H1 (cell line): ENCODE data around the gene TATDN2. TPM values are rescaled to one million over a fixed set of nuclear protein-coding genes. Genes with fewer than 3 reads are reported as not detected.

ENCODE experiments used
- CTCF ChIA-PET: fragments of 300-600 bp; sonication (Branson Sonifier 250); formaldehyde crosslinking; loops from one replicate; lab custom pipeline; 2021; ENCODE audit not compliant: partially characterized antibody; lab: Charles Lee
- POLR2A ChIA-PET: fragments of 300-600 bp; sonication (Branson Sonifier 250); formaldehyde crosslinking; loops from one replicate; lab custom pipeline; 2021; ENCODE audit warnings: inconsistent platforms; ENCODE audit not compliant: partially characterized antibody; lab: Charles Lee
- DNase-seq, 2 experiments: peaks; one replicate each; pipeline versions ENCODE4 v3.0.0 to v3.0.0-alpha.2; 2010 to 2022; ENCODE audit warnings: low spot score in 2 of 2, low read depth in 1 of 2, mixed read lengths in 1 of 2
- FAIRE-seq: peaks from 2 replicates; lab custom pipeline; 2011; peaks lifted over from hg19 to GRCh38; lab: Jason Lieb, UNC
- H2AFZ ChIP-seq: 2 replicates; pipeline ENCODE4 v1.8.1; 2012; ENCODE audit warnings: low read length, inconsistent platforms
- H2AK5ac ChIP-seq: 2 replicates; pipeline ENCODE4 v1.6.1; 2013; ENCODE audit warnings: low read depth, low read length
- H2BK120ac ChIP-seq: replicated peaks from 2 replicates; pipeline ENCODE3; 2013; ENCODE audit warnings: low read depth, low read length, inconsistent platforms
- H2BK12ac ChIP-seq: 2 replicates; pipeline ENCODE4 v1.6.1; 2013; ENCODE audit warnings: low read depth, low read length
- H2BK15ac ChIP-seq: 2 replicates; pipeline ENCODE4 v1.6.1; 2013; ENCODE audit warnings: low read length
- H2BK20ac ChIP-seq: 2 replicates; pipeline ENCODE4 v1.6.1; 2013; ENCODE audit warnings: low read length
- H2BK5ac ChIP-seq: 2 replicates; pipeline ENCODE4 v1.6.1; 2013; ENCODE audit warnings: low read depth, low read length
- H3K14ac ChIP-seq: 2 replicates; pipeline ENCODE4 v1.6.1; 2013; ENCODE audit warnings: inconsistent platforms; ENCODE audit not compliant: insufficient read length
- H3K18ac ChIP-seq: 2 replicates; pipeline ENCODE4 v1.6.1; 2013; ENCODE audit warnings: low read length; ENCODE audit errors: extremely low read depth
- H3K23ac ChIP-seq: 2 replicates; pipeline ENCODE4 v1.6.1; 2013; ENCODE audit warnings: inconsistent platforms; ENCODE audit not compliant: insufficient read length
- H3K23me2 ChIP-seq: 2 replicates; pipeline ENCODE4 v1.6.1; 2013; ENCODE audit warnings: low read depth, low read length
- H3K27ac ChIP-seq: 2 replicates; pipeline ENCODE4 v1.6.1; 2011; ENCODE audit warnings: low read depth, low read length, inconsistent platforms
- H3K27me3 ChIP-seq, 4 experiments: replicated peaks in 1 of 4; 1 replicate in 1 of 4; 2 replicates in 3 of 4; pipeline versions ENCODE4 v1.6.1 to v1.8.1; 2011 to 2013; ENCODE audit warnings: low read length in 3 of 4, mild to moderate bottlenecking in 3 of 4, inconsistent platforms in 2 of 4, mixed read lengths in 2 of 4, moderate library complexity in 1 of 4; ENCODE audit not compliant: control insufficient read depth in 3 of 4, insufficient read depth in 3 of 4; ENCODE audit errors: extremely low read depth in 1 of 4
- H3K36me3 ChIP-seq, 4 experiments: 2 replicates each; pipeline versions ENCODE4 v1.6.1 to v1.8.1; 2011 to 2013; ENCODE audit warnings: mild to moderate bottlenecking in 4 of 4, low read length in 3 of 4, moderate library complexity in 2 of 4, control low read depth in 1 of 4, inconsistent platforms in 1 of 4; ENCODE audit not compliant: insufficient read depth in 4 of 4, control insufficient read depth in 2 of 4
- H3K4ac ChIP-seq: replicated peaks from 2 replicates; pipeline ENCODE3; 2013; ENCODE audit warnings: low read length, low read depth, mixed read lengths, inconsistent platforms; ENCODE audit not compliant: insufficient read length
- H3K4me1 ChIP-seq, 4 experiments: replicated peaks in 1 of 4; 1 replicate in 1 of 4; 2 replicates in 3 of 4; pipeline versions ENCODE4 v1.6.1 to v1.8.1; 2011 to 2013; ENCODE audit warnings: low read length in 3 of 4, inconsistent platforms in 2 of 4, mixed read lengths in 1 of 4; ENCODE audit not compliant: insufficient read depth in 4 of 4, control insufficient read depth in 3 of 4
- H3K4me2 ChIP-seq, 2 experiments: 2 replicates each; pipeline versions ENCODE4 v1.6.1 to v1.8.1; 2011 to 2013; ENCODE audit warnings: low read depth in 2 of 2, low read length in 2 of 2, control low read depth in 1 of 2, inconsistent platforms in 1 of 2, mild to moderate bottlenecking in 1 of 2; ENCODE audit not compliant: insufficient read depth in 1 of 2
- H3K4me3 ChIP-seq, 4 experiments: fragments of 200-600, 300-600 bp in 1 of 4; sonication (generic), shearing (Covaris generic), sonication (Bioruptor Twin) in 1 of 4; 2 replicates each; pipeline versions ENCODE4 v1.5.1 to v1.8.1; 2011 to 2016; ENCODE audit warnings: low read length in 4 of 4, low read depth in 3 of 4, control low read depth in 2 of 4, inconsistent platforms in 2 of 4, mild to moderate bottlenecking in 2 of 4, mixed read lengths in 1 of 4, moderate library complexity in 1 of 4; ENCODE audit not compliant: insufficient read depth in 2 of 4; ENCODE audit errors: extremely low read depth in 1 of 4
- H3K56ac ChIP-seq: replicated peaks from 2 replicates; pipeline ENCODE3; 2013; ENCODE audit warnings: low read depth, mild to moderate bottlenecking, mixed read lengths, low read length, inconsistent platforms; ENCODE audit not compliant: insufficient read length
- H3K79me1 ChIP-seq: 2 replicates; pipeline ENCODE4 v1.6.1; 2013; ENCODE audit warnings: low read depth, low read length, control low read depth
- H3K79me2 ChIP-seq, 2 experiments: 2 replicates each; pipeline versions ENCODE4 v1.6.1 to v1.8.1; 2012 to 2013; ENCODE audit warnings: low read length in 2 of 2, mild to moderate bottlenecking in 2 of 2, inconsistent platforms in 1 of 2; ENCODE audit not compliant: insufficient read depth in 2 of 2, control insufficient read depth in 1 of 2
- H3K9ac ChIP-seq, 4 experiments: replicated peaks in 1 of 4; 1 replicate in 1 of 4; 2 replicates in 3 of 4; pipeline versions ENCODE4 v1.6.1 to v1.8.1; 2011 to 2013; ENCODE audit warnings: low read depth in 3 of 4, low read length in 3 of 4, control low read depth in 2 of 4, mild to moderate bottlenecking in 2 of 4, moderate library complexity in 2 of 4, inconsistent platforms in 1 of 4; ENCODE audit errors: extremely low read depth in 1 of 4
- H3K9me3 ChIP-seq, 2 experiments: 2 replicates each; pipeline versions ENCODE4 v1.6.1 to v1.8.1; 2012 to 2013; ENCODE audit warnings: mild to moderate bottlenecking in 2 of 2, moderate library complexity in 2 of 2, control low read depth in 1 of 2, inconsistent platforms in 1 of 2, low read depth in 1 of 2, low read length in 1 of 2, mixed read lengths in 1 of 2; ENCODE audit not compliant: insufficient read depth in 2 of 2
- H4K20me1 ChIP-seq, 2 experiments: replicated peaks in 1 of 2; 2 replicates each; pipeline versions ENCODE3 to v1.8.1; 2011 to 2013; ENCODE audit warnings: inconsistent platforms in 2 of 2, low read length in 2 of 2, mild to moderate bottlenecking in 1 of 2; ENCODE audit not compliant: insufficient read depth in 2 of 2, control insufficient read depth in 1 of 2
- H4K5ac ChIP-seq: 2 replicates; pipeline ENCODE4 v1.6.1; 2013; ENCODE audit warnings: low read length, low read depth, mixed read lengths, inconsistent platforms; ENCODE audit not compliant: insufficient read length
- H4K8ac ChIP-seq: 2 replicates; pipeline ENCODE4 v1.8.0; 2013; ENCODE audit warnings: mild to moderate bottlenecking, moderate library complexity, low read length, inconsistent platforms; ENCODE audit not compliant: insufficient read depth; ENCODE audit errors: extremely low read depth
- H4K91ac ChIP-seq: replicated peaks from 2 replicates; pipeline ENCODE3; 2013; ENCODE audit warnings: low read length, mixed read lengths, inconsistent platforms; ENCODE audit not compliant: insufficient read length
- HDAC2 ChIP-seq, 2 experiments: fragments of 300-600 bp in 1 of 2; sonication (generic) in 1 of 2; IDR thresholded peaks; 2 replicates each; pipeline ENCODE4 v1.6.1; 2011 to 2012; ENCODE audit warnings: low read depth in 2 of 2, low read length in 2 of 2, mild to moderate bottlenecking in 2 of 2, moderate library complexity in 2 of 2, borderline replicate concordance in 1 of 2, inconsistent platforms in 1 of 2
- RAD21 ChIP-seq, 2 experiments: IDR thresholded peaks in 1 of 2; conservative IDR thresholded peaks in 1 of 2; 2 replicates each; pipeline ENCODE4 v1.6.1; 2011; ENCODE audit warnings: low read depth in 2 of 2, low read length in 2 of 2, improper control_type of control experiment in 1 of 2, inconsistent platforms in 1 of 2, mild to moderate bottlenecking in 1 of 2, moderate library complexity in 1 of 2
- SIN3A ChIP-seq, 2 experiments: IDR thresholded peaks in 1 of 2; conservative IDR thresholded peaks in 1 of 2; 2 replicates each; pipeline ENCODE4 v1.6.1; 2011 to 2012; ENCODE audit warnings: low read length in 2 of 2, improper control_type of control experiment in 1 of 2, low read depth in 1 of 2, mild to moderate bottlenecking in 1 of 2
- WGBS, 2 experiments: shearing (Covaris generic) in 1 of 2; methylation state at CpG; one replicate each; pipeline versions ENCODE4 v1.1.6 to v1.1.7; 2013 to 2015; ENCODE audit warnings: low lambda C conversion rate in 2 of 2, mixed read lengths in 2 of 2, inconsistent platforms in 1 of 2, low coverage in 1 of 2, missing lambda C conversion rate in 1 of 2; ENCODE audit not compliant: insufficient replicate concordance in 2 of 2, insufficient coverage in 1 of 2, insufficient read length in 1 of 2; ENCODE audit errors: extremely low coverage in 1 of 2, missing lambda C conversion rate in 1 of 2; 5-methylcytosine and 5-hydroxymethylcytosine counted together
- polyA plus RNA-seq, 7 experiments: library from polyadenylated mRNA; depleted of rRNA in 3 of 7; stranded (reverse) in 5 of 7; unstranded in 2 of 7; fragments of >200 nt in 5 of 7; fragments of 200-250 nt in 2 of 7; gene quantifications; 1 replicate in 5 of 7; 2 replicates in 1 of 7; 4 replicates in 1 of 7; pipeline versions ENCODE4 v1.2.1 to v1.2.3, GENCODE V29; 2011 to 2013; ENCODE audit warnings: missing spikeins in 2 of 7, mixed read lengths in 2 of 7
- total RNA-seq: library from RNA; stranded (reverse); fragmentation: NEBNext Ultra II Directional; extraction: Animal tissue kit (Norgen Biotek cat#: 25700); gene quantifications from 2 replicates; pipeline ENCODE4 v1.2.1, GENCODE V29; 2021
- TF ChIP-seq, protein P1 (sequence below), 3 experiments: IDR thresholded peaks; 1 replicate in 2 of 3; 2 replicates in 1 of 3; pipeline versions ENCODE4 v1.5.1 to v1.6.1; 2011; ENCODE audit warnings: low read length in 3 of 3, mild to moderate bottlenecking in 3 of 3, inconsistent platforms in 2 of 3, low read depth in 1 of 3, moderate library complexity in 1 of 3; ENCODE audit not compliant: insufficient read depth in 1 of 3; ENCODE audit errors: control extremely low read depth in 1 of 3

Gene TATDN2
- total and polyA plus RNA-seq, 2 of the 8 experiments (the other 6 are each of a cell fraction or from before 2014, with no cell fraction given): 12.1 to 34.8 TPM

DNA sequence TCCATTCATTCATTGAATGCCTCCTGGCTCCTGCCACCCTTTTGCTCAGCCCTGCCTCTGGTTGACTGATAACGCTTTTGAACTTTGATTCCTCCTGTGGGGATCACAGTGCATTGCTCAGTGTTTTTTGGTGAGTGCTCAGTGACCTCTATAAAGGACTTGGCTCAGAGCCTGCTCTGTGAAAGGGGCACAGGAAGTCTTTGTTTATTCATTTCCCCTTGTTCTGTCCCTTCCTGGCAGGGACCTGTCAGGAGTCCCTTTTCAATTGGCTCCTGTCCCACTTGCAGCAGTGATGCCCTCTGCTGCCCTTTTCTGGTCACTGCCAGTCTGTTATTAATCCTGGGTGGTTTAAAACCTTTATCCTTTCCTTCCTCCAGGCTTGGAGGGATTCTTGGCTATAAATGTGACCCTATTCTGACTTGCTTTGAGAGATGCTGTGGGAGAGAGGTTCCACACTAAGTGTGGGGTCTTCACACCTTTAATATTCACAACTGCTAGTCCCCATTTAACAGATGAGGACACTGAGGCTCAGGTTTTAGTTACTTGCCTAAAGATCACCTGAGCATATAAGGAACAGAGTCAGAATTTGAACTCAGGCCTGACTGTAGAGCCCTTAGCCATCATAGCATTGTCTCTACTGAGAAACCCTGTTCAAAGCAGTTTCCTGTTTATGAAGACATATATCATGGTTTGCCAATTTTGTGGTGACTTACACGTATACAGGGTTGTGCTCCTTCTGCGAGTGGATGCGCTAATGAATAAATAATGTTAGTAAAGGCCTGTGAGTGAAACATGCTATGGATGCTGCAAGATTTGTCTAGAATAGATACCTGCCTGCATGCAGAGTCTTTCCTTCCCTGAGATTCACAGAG, 23.2 kb upstream of the TATDN2 start:
- Histone ChIP-seq H2BK12ac (peak overlapping the region; percentile 78; the same call in 1 of the 2 replicates), H4K5ac (no peak overlapping the region), H2BK5ac (0 out of 2 replicates have a peak overlapping the region, but pooled peaks have one; percentile 1), H2AK5ac (no peak overlapping the region), H3K4ac (no peak overlapping the region), H3K4me1 (peaks cover 2 to 15% (median 8%) of the 10 kb centered on the region in 4 experiments)
- DNase-seq: peak; percentile 41 to 72
- TF ChIP-seq RAD21 (IDR thresholded peaks at IDR 0.05 in 1 of 2, conservative IDR thresholded peaks at IDR 0.05 in 1 of 2; ENCODE audit: low read depth in 2 of 2, low read length in 2 of 2) (peak; percentile 84 to 89), SIN3A (conservative IDR thresholded peaks at IDR 0.05 in 1 of 2, IDR thresholded peaks at IDR 0.05 in 1 of 2; ENCODE audit: low read depth in 1 of 2, low read length in 2 of 2) (peak; percentile 26 to 79; a peak in 2 of 4 replicates), HDAC2 (IDR thresholded peaks at IDR 0.05; ENCODE audit: borderline replicate concordance in 1 of 2, low read depth in 2 of 2, low read length in 2 of 2) (no peak)
- TF ChIP-seq, protein P1, sequence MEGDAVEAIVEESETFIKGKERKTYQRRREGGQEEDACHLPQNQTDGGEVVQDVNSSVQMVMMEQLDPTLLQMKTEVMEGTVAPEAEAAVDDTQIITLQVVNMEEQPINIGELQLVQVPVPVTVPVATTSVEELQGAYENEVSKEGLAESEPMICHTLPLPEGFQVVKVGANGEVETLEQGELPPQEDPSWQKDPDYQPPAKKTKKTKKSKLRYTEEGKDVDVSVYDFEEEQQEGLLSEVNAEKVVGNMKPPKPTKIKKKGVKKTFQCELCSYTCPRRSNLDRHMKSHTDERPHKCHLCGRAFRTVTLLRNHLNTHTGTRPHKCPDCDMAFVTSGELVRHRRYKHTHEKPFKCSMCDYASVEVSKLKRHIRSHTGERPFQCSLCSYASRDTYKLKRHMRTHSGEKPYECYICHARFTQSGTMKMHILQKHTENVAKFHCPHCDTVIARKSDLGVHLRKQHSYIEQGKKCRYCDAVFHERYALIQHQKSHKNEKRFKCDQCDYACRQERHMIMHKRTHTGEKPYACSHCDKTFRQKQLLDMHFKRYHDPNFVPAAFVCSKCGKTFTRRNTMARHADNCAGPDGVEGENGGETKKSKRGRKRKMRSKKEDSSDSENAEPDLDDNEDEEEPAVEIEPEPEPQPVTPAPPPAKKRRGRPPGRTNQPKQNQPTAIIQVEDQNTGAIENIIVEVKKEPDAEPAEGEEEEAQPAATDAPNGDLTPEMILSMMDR (IDR thresholded peaks at IDR 0.05; ENCODE audit: control extremely low read depth in 1 of 3, insufficient read depth in 1 of 3, low read depth in 1 of 3, low read length in 3 of 3): peak; percentile 65 to 83 (median 75)
- TF ChIP-seq, all 59 proteins: peak for 3
- H4K20me1 ChIP-seq: no peaks in the 10 kb centered on the region
- no peaks in the 10 kb centered on the region for H3K79me2 ChIP-seq
- H2BK15ac ChIP-seq: peak overlapping the region; percentile 74
- no peak overlapping the region for H2AFZ ChIP-seq
- no peak overlapping the region for H3K56ac ChIP-seq
- H2BK120ac ChIP-seq: peak overlapping the region; percentile 6
- H3K9ac ChIP-seq: no peak overlapping the region
- no peaks in the 10 kb centered on the region for H3K9me3 ChIP-seq
- no peak overlapping the region for H4K8ac ChIP-seq
- H3K18ac ChIP-seq: peak overlapping the region; percentile 63; the same call in 1 of the 2 replicates
- H3K27ac ChIP-seq: no peak overlapping the region
- H3K14ac ChIP-seq: no peak overlapping the region
- H3K36me3 ChIP-seq: no peaks in the 10 kb centered on the region
- H3K4me3 ChIP-seq: no peak overlapping the region
- H3K23me2 ChIP-seq: peaks cover 3% of the 10 kb centered on the region; the same call in 1 of the 2 replicates
- peak; percentile 19 for FAIRE-seq
- peak overlapping the region; percentile 98 for H2BK20ac ChIP-seq
- no peaks in the 10 kb centered on the region for H3K27me3 ChIP-seq
- 88% methylated on average over 4 of the region's 4 CpGs; no CpG with 5 or more reads in 1 of the 2 experiments for WGBS, 2 experiments
- H3K4me2 ChIP-seq: no peak overlapping the region
- ChIA-PET POLR2A (interaction anchor here (0.6 to 1.0 kb wide), 2 partner anchors 60 to 66 kb away, joined by 3 to 4 read pairs; partner anchors contain the start of gene IRAK2), CTCF (interaction anchor here (0.7 to 1.7 kb wide), 5 partner anchors 11 to 112 kb away, joined by 3 to 5 read pairs (median 3); no protein-coding TSS in a partner anchor)
- H3K23ac ChIP-seq: no peak overlapping the region
- H4K91ac ChIP-seq: peak overlapping the region; percentile 63
- no peaks in the 10 kb centered on the region for H3K79me1 ChIP-seq
